Liver (tissue), 3 donors: ENCODE data around the gene IPMK.
"Not testable (repeated sequence)": the region's sequence is repeated elsewhere in the genome, so short reads cannot be mapped to it uniquely, and the experiment has no call there.

ENCODE experiments used
- FOXA1 ChIP-seq: IDR thresholded peaks from 2 replicates; pipeline ENCODE4 v1.6.1; 2016; ENCODE audit warnings: antibody characterized with exemption
- GABPA ChIP-seq, 2 donors: IDR thresholded peaks in 1 of 2; conservative IDR thresholded peaks in 1 of 2; 2 replicates each; pipeline ENCODE4 v1.6.1; 2016; ENCODE audit warnings: antibody characterized with exemption in 2 of 2, mild to moderate bottlenecking in 1 of 2, moderate library complexity in 1 of 2
- JUND ChIP-seq, 2 donors: IDR thresholded peaks; 2 replicates each; pipeline ENCODE4 v1.6.1; 2016; ENCODE audit warnings: antibody characterized with exemption in 2 of 2
- RAD21 ChIP-seq, 2 donors: IDR thresholded peaks; 2 replicates each; pipeline ENCODE4 v1.6.1; 2016; ENCODE audit warnings: antibody characterized with exemption in 2 of 2, mild to moderate bottlenecking in 2 of 2
- TAF1 ChIP-seq: conservative IDR thresholded peaks from 2 replicates; pipeline ENCODE4 v1.6.1; 2016; ENCODE audit warnings: antibody characterized with exemption, mild to moderate bottlenecking
- TF ChIP-seq, protein P1 (sequence below): fragments of 150-350 bp; IDR thresholded peaks from 2 replicates; pipeline ENCODE4 v1.5.1; 2017; ENCODE audit warnings: improper control_type of control experiment, low read depth, low read length; ENCODE audit not compliant: missing input control
- TF ChIP-seq, protein P2 (sequence below): IDR thresholded peaks from 2 replicates; pipeline ENCODE4 v1.6.1; 2016; ENCODE audit warnings: antibody characterized with exemption
- TF ChIP-seq, protein P3 (sequence below): IDR thresholded peaks from 2 replicates; pipeline ENCODE4 v1.6.1; 2016; ENCODE audit warnings: antibody characterized with exemption, mild to moderate bottlenecking
- donor health status: healthy.
- donor health status: healthy.

GRCh38 chr10:58256013-58256780, 11.5 kb downstream of the IPMK start:
- TF ChIP-seq, protein P1, sequence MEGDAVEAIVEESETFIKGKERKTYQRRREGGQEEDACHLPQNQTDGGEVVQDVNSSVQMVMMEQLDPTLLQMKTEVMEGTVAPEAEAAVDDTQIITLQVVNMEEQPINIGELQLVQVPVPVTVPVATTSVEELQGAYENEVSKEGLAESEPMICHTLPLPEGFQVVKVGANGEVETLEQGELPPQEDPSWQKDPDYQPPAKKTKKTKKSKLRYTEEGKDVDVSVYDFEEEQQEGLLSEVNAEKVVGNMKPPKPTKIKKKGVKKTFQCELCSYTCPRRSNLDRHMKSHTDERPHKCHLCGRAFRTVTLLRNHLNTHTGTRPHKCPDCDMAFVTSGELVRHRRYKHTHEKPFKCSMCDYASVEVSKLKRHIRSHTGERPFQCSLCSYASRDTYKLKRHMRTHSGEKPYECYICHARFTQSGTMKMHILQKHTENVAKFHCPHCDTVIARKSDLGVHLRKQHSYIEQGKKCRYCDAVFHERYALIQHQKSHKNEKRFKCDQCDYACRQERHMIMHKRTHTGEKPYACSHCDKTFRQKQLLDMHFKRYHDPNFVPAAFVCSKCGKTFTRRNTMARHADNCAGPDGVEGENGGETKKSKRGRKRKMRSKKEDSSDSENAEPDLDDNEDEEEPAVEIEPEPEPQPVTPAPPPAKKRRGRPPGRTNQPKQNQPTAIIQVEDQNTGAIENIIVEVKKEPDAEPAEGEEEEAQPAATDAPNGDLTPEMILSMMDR, result not testable (repeated sequence)
- not testable (repeated sequence) for TF ChIP-seq TAF1; RAD21 (IDR thresholded peaks at IDR 0.05); JUND (IDR thresholded peaks at IDR 0.05); FOXA1; GABPA (IDR thresholded peaks at IDR 0.05 in 1 of 2, conservative IDR thresholded peaks at IDR 0.05 in 1 of 2)
- TF ChIP-seq, protein P2, sequence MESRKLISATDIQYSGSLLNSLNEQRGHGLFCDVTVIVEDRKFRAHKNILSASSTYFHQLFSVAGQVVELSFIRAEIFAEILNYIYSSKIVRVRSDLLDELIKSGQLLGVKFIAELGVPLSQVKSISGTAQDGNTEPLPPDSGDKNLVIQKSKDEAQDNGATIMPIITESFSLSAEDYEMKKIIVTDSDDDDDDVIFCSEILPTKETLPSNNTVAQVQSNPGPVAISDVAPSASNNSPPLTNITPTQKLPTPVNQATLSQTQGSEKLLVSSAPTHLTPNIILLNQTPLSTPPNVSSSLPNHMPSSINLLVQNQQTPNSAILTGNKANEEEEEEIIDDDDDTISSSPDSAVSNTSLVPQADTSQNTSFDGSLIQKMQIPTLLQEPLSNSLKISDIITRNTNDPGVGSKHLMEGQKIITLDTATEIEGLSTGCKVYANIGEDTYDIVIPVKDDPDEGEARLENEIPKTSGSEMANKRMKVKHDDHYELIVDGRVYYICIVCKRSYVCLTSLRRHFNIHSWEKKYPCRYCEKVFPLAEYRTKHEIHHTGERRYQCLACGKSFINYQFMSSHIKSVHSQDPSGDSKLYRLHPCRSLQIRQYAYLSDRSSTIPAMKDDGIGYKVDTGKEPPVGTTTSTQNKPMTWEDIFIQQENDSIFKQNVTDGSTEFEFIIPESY, result not testable (repeated sequence)
- TF ChIP-seq, protein P3, sequence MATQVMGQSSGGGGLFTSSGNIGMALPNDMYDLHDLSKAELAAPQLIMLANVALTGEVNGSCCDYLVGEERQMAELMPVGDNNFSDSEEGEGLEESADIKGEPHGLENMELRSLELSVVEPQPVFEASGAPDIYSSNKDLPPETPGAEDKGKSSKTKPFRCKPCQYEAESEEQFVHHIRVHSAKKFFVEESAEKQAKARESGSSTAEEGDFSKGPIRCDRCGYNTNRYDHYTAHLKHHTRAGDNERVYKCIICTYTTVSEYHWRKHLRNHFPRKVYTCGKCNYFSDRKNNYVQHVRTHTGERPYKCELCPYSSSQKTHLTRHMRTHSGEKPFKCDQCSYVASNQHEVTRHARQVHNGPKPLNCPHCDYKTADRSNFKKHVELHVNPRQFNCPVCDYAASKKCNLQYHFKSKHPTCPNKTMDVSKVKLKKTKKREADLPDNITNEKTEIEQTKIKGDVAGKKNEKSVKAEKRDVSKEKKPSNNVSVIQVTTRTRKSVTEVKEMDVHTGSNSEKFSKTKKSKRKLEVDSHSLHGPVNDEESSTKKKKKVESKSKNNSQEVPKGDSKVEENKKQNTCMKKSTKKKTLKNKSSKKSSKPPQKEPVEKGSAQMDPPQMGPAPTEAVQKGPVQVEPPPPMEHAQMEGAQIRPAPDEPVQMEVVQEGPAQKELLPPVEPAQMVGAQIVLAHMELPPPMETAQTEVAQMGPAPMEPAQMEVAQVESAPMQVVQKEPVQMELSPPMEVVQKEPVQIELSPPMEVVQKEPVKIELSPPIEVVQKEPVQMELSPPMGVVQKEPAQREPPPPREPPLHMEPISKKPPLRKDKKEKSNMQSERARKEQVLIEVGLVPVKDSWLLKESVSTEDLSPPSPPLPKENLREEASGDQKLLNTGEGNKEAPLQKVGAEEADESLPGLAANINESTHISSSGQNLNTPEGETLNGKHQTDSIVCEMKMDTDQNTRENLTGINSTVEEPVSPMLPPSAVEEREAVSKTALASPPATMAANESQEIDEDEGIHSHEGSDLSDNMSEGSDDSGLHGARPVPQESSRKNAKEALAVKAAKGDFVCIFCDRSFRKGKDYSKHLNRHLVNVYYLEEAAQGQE, result not testable (repeated sequence)
